HG03045 (cell line): ENCODE measurements around the gene IGSF23.

Experiments used
- ATAC-seq: cut with Tn5 transposase; IDR thresholded peaks from one replicate; pipeline ENCODE4 v1.9.1; 2021; ENCODE audit warnings: mild to moderate bottlenecking, moderate library complexity; ENCODE audit not compliant: unreplicated experiment

Gene IGSF23, protein sequence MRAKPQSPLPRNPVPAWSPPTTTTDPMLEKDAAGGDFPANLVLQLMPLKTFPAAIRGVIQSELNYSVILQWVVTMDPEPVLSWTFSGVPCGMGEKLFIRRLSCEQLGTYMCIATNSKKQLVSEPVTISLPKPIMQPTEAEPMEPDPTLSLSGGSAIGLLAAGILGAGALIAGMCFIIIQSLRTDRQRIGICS

DNA sequence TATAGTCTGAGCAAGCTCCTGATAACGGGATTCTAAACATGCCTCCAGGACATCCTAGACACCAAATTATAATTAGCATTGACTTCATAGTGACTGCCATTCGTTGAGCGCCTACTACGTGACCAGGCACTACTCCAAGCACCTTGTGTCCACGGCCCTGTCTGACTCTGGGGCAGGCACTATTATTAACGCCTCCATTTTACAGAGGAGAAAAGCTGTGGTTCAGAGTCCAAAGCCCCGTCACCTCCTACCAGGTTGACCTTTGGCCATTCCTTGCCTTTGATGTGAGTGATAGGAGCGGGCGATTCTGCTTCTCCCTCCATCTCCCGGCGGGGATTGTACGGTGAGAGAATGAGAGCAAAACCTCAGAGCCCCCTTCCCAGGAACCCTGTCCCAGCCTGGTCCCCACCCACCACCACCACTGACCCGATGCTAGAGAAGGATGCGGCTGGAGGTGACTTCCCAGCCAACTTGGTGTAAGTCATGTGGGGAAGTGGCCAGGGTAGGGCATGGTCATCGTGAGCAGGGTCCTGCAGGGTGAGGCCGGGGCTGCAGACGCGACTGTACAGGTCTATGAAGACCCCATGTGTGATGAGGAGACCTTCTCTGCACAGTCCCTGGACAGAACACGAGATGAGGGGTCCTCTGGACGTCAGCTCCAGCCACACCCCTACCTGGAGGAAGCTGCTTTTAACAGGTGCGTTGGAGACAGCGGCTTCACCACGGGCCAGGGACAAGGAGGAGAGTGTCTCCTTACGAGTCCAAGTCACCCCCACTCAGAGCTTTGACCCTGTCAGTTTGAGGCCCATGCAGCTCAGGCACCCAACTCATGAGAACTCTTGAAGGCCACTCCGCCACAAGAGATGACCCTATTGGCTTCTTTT lies at the start of gene IGSF23:
TSS of gene IGSF23 (plus strand) at position 269 of the 884 bp plus-strand sequence. CDS start at position 352, 83 bp downstream.
- ATAC-seq = no peak

DNA sequence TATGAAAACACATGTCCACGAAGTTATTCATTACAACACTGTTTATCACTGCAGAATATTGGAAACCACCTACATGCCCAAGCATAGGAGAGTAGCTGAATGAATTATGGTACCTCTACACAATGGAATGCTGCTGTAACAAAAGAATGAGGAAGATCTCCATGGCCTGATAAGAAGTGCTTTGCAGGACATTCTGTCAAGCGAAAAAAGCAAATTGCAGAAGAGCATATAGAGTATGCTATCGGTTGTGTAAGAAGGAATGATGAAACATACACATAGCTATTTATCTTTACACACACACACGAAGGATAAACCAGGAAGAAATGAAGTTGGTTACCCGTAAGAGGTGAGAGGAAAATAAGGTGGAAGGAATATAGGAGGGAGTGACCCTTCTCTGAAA lies 46.4 kb upstream of the IGSF23 start:
- ATAC-seq = no peak

- ATAC-seq = no peak
These were observed 45.6 kb upstream of the IGSF23 start for GRCh38 chr19:44567745-44568144.

DNA sequence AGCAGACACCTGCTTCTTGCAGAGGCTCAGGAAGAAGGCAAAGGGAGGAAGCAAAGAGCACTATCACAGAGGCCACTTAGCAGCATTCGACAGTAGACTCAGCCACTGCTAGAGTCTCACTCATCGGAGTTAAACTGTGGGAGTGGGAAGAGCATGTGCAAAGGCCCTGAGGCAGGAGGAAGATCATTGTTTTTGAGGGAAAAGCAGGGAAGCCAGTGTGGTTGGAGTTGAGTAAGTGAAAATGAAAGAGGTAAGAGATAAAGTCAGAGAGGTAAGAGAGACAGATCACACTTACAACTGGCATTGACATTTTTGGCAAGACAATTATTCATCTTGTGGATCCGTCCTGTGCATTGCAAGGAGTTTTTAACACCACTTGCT lies 42.8 kb upstream of the IGSF23 start:
- no peak for ATAC-seq

DNA sequence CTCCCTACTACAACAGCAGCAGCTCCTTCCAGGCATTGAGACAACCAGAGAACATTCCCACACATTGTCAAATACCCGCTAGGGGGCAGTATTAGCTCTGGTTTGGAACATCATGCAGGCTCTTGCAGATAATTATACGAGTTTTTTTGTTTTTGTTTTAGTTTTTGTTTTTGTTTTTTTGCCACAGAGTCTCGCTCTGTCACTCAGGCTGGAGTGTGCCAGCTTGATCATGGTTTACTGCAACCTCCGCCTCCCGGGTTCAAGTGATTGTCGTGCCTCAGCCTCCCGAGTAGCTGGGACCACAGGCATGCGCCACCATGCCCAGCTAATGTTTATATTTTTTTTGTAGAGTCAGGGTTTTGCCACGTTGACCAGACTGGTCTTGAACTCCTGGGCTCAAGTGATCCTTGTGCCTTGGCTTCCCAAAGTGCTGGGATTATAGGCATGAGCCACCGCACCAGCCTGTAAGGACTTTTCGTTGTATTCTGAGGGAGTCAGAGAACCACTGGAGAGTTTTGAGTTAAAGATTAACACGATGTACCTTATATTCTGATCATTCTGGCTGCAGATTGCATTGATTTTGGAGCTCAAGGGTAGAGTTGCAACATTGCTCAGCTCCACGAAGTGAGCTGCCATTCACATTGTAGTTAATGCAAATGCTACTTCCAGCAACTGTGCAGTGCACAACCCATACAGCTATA lies 42.2 kb upstream of the IGSF23 start:
- no peak for ATAC-seq

DNA sequence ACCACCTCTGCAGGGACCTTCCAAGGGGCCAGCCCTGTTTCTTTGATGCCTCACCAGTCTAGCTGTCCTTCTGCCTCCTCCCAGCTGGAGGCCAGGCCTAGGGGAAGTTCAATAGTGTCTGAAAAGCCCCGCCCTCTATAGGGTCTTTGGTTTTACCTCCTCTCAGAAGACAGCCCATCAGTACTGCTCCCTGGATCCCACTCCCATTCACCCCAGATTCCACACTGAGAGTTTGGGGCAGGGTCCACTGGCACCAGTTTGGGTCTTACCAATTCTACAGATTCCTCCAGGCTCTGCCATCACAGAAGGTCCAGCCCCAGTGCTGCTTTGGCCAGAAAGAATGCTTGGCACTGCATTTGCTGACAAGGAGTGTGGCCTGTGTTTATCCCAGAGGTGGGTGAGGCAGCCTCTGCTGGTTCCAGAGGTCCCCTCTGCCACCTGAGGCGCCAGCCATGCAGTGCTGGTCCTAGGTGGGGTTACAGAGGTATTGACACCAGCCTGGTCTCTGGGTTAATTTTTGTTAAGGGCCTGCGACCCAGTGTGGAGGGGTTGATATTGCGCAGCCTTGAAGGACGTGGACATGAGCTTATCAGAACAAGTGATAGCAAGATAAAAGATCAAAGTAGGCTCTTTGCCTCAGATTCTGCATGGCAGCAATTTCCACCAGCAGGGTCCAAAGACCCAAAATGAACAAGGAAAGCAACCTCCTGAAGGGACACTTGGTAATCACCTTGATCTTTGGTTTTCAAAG lies 41.4 kb upstream of the IGSF23 start:
- no peak for ATAC-seq

- no peak for ATAC-seq
These were observed 40.8 kb upstream of the IGSF23 start for GRCh38 chr19:44572581-44572900.

DNA sequence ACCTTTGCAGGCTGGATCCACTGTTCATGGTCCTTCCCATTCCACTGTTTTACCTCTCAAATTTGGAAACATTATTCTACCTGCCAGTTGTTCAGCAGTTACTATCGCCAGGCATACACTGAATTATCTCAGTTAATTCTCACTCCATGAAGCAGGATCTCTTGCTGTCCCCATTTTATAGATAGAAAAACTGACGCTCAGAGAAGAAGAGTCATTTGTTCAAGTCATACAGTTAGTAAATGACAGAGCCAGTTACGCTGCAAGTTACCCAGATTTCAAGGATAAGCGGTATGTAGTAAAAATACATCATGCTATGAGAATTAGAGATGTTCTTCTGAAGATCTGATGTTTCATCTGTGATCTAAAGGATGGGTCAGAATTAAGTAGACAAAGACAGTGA lies 40.2 kb upstream of the IGSF23 start:
- no peak for ATAC-seq

- ATAC-seq = no peak
These were observed 39.7 kb upstream of the IGSF23 start for GRCh38 chr19:44573627-44574026.

GRCh38 chr19:44574186-44574950 lies 39.0 kb upstream of the IGSF23 start:
- ATAC-seq = no peak

DNA sequence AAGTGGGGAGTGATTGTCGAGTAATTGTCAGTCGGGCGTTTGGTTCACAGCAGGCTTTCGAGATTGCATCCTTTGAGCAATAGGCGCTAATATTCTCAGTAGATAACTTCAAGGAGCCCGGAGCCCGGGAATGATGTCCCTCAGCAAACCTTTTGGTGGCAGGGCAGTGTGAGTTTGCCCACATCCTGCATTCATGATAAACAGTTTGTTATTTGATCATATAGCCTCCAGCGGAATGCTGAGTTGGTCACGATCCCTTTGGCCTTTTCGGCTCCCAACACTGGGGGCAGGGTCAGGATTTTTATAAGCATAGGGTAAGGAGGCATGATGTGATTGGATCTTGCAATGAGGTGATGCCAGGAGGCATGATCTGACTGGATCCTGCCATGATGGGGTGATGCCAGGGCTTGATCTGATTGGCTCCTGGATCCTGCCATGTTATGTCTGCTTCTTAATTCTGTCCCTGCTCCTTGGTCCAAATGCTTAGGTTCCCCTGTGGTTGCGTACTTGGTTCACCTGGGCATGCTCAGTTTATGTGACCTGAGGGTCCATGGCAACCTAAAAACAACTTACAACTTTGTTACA lies 38.2 kb upstream of the IGSF23 start:
- no peak for ATAC-seq

DNA sequence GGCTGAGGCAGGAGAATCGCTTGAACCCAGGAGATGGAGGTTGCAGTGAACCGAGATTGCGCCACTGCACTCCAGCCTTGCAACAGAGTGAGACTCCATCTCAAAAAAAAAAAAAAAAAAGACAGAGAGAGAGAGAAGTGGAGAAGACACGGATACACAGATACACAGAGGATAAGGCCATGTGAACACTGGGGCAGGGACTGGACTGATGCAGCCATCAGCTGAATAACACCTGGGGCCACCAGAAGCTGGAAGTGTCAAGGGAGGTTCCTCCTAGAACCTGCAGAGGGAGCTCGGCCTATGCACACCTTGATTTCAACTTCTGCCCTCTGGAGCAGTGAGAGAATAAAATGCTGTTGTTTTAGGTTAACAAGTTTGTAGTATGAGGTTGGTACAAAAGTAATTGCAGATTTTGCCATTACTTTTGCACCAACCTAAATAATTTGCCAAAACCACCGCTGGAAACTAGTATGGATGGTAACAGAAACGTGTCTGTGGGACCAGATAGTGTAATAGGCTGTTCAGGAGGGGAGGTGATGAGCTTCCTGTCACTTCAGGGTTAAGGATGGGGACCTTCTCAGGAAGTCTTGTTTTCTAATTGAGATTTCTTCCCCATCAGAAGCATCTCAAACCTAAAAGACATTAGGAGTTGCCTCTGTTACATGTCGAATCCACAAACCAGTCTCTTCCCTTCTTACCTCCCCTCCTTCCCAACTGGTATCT lies 36.4 kb upstream of the IGSF23 start:
- ATAC-seq = no peak

- no peak for ATAC-seq
These were observed 35.8 kb upstream of the IGSF23 start for GRCh38 chr19:44577566-44577874.

DNA sequence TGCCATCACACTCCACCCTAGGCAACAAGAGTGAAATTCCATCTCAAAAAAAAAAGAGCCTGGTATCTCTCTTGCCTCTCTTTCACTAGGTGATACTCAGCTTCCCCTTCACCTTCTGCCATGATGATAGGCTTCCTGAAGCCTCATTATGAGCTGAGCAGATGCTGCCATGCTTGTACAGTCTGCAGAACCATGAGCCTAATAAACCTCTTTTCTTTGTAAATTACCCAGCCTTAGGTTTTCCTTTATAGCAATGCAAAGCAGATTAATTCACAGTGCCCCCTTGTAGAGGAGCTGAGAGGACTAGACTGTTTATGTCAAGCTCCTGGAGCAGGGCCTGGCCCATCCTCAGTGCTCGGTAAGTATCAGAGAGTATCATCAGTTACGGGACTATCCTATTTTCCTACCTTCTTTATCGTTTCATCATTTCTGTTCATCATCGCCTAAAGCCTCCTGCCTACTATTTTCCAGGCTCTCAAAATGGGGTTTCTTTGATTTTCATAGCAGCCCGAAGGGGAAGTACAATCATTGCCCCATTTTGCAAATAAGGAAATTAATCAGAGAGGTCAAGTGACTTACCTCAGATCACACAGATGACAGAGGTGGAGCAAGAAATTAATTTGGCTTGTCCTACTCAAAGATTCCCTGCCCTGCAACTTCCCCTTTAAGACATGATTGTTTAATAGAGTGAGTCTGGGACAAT lies 33.5 kb upstream of the IGSF23 start:
- no peak for ATAC-seq

- ATAC-seq = no peak
These were observed 32.9 kb upstream of the IGSF23 start for GRCh38 chr19:44580366-44580895.

DNA sequence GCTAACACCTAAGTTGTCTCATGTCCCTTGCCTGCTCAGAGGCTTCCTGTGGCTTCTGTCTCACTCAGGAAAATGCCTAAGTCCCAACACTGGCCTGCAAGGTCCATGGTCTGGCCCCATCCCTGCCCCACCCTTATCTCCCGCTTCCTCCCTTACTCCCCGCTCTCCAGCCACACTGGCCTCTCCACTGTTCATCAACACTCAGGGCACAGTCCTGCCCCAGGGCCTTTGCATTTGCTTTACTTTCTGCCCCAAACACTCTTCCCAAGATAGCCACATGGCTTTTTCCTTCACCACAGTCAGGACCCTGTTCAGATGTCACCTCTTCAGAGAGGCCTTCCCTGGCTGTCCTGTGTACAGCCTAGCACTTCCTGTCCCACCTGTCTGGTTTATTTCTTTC lies 32.1 kb upstream of the IGSF23 start:
- no peak for ATAC-seq

GRCh38 chr19:44582581-44583265 lies 30.6 kb upstream of the IGSF23 start:
- ATAC-seq = no peak
